GM10248 (cell line): ENCODE measurements around the gene CDRT4.

Experiments
- CTCF ChIA-PET: fragments of 300-600 bp; sonication (Branson Sonifier 250); formaldehyde crosslinking; extraction: SDS; loops from one replicate; lab custom pipeline; 2021; ENCODE audit warnings: antibody characterized with exemption; lab: Yijun Ruan, JAX
- POLR2A ChIA-PET: fragments of 350-650 bp; sonication (Branson Sonifier 250); formaldehyde crosslinking; extraction: SDS; loops from one replicate; lab custom pipeline; 2020; ENCODE audit warnings: antibody characterized with exemption; lab: Yijun Ruan, JAX
- DNase-seq: peaks from one replicate; pipeline ENCODE4 v3.0.0; 2012; ENCODE audit errors: extremely low spot score
- TF ChIP-seq, protein P1 (sequence below): IDR thresholded peaks from 2 replicates; pipeline ENCODE4 v1.5.1; 2012; ENCODE audit warnings: mild to moderate bottlenecking, low read depth; ENCODE audit errors: extremely low read depth, missing control alignments, control extremely low read depth

Gene CDRT4

DNA sequence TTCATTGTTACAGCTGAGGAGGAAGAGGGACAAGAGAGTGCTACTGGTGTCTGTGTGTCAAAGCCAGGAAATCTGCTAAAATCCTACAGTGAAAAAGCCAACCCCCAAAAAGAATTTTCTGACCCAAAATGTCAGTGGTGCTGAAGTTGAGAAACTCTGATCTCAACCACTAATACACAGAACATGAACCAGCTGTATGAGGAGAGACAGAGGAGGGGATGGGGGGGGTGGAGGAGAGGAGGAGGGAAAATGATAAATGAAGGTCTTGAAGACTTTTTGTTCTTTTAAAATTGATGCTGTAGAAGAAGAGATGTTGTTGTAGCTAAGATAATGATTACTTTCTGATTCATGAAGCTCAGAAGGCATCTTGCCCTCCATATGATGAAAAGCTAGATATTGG, 27.4 kb upstream of the CDRT4 start:
- TF ChIP-seq, protein P1, sequence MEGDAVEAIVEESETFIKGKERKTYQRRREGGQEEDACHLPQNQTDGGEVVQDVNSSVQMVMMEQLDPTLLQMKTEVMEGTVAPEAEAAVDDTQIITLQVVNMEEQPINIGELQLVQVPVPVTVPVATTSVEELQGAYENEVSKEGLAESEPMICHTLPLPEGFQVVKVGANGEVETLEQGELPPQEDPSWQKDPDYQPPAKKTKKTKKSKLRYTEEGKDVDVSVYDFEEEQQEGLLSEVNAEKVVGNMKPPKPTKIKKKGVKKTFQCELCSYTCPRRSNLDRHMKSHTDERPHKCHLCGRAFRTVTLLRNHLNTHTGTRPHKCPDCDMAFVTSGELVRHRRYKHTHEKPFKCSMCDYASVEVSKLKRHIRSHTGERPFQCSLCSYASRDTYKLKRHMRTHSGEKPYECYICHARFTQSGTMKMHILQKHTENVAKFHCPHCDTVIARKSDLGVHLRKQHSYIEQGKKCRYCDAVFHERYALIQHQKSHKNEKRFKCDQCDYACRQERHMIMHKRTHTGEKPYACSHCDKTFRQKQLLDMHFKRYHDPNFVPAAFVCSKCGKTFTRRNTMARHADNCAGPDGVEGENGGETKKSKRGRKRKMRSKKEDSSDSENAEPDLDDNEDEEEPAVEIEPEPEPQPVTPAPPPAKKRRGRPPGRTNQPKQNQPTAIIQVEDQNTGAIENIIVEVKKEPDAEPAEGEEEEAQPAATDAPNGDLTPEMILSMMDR, result no peak
- no peak for DNase-seq
- CTCF ChIA-PET, result interaction anchor here (1.0 to 2.2 kb wide), 4 partner anchors 8 to 237 kb away, joined by 4 to 8 read pairs (median 6); no protein-coding TSS in a partner anchor

DNA sequence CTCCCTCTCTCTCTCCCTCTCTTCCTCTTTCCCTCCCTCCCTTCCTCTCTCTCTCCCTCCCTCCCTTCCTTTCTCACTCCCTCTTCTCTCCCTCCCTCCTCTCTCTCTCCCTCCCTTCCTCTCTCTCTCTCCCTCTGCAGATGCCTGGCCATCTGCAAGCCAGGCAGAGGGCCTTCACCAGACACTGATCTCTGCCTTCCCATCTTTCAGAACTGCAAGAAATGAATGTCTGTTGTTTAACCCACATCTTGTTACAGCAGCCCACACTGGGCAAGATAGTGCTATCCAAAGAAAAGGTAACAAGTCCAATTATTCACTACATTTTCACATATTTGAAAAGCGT, 26.2 kb upstream of the CDRT4 start:
- no peak for DNase-seq
- ChIA-PET POLR2A (no interaction called here), CTCF (interaction anchor here (1.2 to 2.1 kb wide), 3 partner anchors 8 to 236 kb away, joined by 3 to 8 read pairs (median 3); no protein-coding TSS in a partner anchor)
- TF ChIP-seq, protein P1, result no peak

More for the DNA sequence above, 27.4 kb upstream of the CDRT4 start:
- POLR2A ChIA-PET, result interaction anchor here (0.7 kb wide), 1 partner anchor 1093 kb away, joined by 4 read pairs; no protein-coding TSS in a partner anchor

DNA sequence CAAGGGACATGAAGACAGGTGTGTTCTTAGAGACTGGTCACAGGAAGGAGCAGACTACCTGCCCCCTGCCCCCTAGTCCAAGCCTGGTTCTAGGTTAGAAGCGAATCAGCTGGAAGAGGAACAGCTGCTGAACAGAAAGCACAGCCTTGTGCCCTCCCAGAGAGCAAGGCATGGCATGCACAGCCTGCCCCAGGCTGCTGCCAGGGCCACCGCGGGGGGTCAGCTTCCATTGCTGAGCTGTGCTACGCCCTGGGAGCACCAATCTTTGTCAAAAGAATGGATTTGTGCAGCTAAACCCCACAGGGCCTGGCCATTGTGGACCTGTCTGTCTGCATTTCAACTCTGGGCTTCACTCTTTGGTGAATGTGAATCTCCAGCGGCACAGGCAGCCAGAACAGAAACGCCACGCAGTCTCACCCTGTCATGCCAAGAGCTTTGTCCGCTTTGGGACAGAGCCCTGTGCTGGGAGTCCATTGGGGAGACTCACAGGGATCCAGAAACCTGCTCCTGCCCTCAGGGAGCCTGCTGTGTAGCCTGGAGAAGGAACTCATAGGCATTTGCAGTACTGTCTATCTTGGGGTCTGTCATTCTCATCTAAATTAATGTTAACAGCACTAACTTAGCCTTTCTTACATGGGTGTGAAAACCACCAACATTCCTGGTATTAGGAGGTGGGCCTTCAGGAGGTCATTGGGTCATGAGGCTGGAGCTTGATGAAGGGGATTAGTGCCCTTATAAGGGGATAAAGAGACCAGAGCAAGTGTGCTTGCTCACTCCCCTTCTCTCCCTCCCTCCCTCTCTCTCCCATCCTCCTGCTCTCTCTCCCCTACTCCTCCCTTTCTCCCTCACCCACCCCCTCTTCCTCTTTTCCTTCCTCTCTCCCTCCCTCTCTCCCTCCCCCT, 25.6 kb upstream of the CDRT4 start:
- ChIA-PET POLR2A (no interaction called here), CTCF (interaction anchor here (1.2 to 2.1 kb wide), 3 partner anchors 9 to 235 kb away, joined by 3 to 8 read pairs (median 3); no protein-coding TSS in a partner anchor)
- DNase-seq, result no peak
- TF ChIP-seq, protein P1, result no peak

DNA sequence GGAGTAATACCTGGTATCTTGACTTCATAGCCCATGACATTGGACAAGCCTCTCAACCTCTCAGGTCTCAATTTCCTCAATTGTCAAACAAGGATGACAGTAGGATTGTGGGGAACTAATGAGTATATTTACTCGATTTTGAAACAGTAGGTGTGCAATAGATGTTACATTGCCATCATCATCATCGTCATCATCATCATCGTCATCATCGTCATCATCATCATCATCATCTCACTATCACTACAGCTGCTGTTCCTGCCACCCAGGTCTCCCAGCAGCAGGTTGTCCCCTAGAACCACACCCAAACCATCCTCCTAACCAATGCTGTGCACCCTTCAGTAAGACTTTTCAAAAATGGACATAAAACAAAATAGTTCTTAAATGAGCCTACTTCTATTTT, 24.8 kb upstream of the CDRT4 start:
- ChIA-PET CTCF (interaction anchor here (1.6 to 2.1 kb wide), 2 partner anchors 10 to 11 kb away, joined by 3 to 8 read pairs; no protein-coding TSS in a partner anchor), POLR2A (no interaction called here)
- no peak for DNase-seq
- TF ChIP-seq, protein P1, result no peak

DNA sequence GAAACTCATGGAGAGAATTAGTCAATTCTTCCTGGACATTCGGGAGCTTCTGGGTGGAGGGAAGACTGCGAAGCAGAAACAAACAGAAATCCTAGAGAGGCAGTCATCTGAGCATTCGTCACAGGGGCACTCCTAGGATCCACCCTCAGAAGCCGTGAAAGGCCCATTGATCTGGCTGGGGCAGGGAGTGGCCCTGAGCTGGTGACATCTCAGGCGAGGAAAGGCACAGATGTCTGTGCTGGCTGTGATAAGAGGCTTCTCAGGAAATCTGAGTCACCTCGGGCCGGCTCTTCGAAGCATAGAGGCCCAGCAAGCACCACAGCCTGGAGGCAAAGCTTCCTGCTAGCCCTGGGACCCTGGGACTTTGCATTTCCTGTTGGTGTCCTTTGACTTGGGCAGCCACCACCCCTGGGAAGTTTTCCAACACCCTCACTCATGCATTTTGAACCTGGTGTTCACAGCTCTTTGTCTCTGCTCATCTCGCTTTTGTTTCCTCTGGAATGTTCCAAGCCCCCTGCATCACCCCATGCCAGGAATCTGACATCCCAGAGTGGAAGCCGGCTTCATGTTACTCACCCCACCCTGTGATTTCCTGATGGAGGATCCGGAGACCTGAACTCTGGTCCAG, 23.3 kb upstream of the CDRT4 start:
- DNase-seq, result no peak
- POLR2A ChIA-PET, result no interaction called here
- TF ChIP-seq, protein P1, result no peak
- CTCF ChIA-PET, result interaction anchor here (2.3 kb wide), 1 partner anchor 12 kb away, joined by 10 read pairs; no protein-coding TSS in a partner anchor

DNA sequence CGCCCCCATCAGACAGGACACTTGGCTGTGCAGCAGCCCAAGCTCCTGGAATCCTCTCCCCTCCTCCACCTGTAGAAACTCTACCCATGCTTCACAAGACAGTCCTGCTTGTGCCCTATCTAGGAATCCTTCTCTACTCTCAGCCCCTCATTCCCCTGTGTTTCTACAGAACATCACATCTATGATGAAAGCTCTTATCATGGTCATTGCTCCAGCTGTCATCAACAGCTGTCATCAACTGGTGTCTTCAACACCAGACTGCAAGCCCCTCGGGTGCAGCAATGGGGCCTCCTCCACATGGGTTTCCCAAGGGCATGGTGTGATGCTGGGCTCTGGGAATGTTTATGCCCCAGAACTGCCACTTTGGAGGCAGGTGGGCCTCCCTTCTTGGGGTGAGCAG, 21.1 kb upstream of the CDRT4 start:
- no peak for DNase-seq
- TF ChIP-seq, protein P1, result no peak
- ChIA-PET CTCF (interaction anchor here (2.3 kb wide), 1 partner anchor 14 kb away, joined by 10 read pairs; no protein-coding TSS in a partner anchor), POLR2A (no interaction called here)
